ENCODE results near the gene ABCC11.

The ABCC11 gene

GRCh38 chr16:48235058-48235555 lies 12.2 kb downstream of the ABCC11 start:
- no peak for TF ChIP-seq CTCF (IDR thresholded peaks at IDR 0.05)
- no peak overlapping the region for H3K4me3 ChIP-seq
- H3K27ac ChIP-seq, result no peak overlapping the region
- no peak for DNase-seq (ENCODE audit: low spot score)

- H3K4me3 ChIP-seq, result no peak overlapping the region
- TF ChIP-seq CTCF (IDR thresholded peaks at IDR 0.05), result no peak
- no peak overlapping the region for H3K27ac ChIP-seq
- DNase-seq (ENCODE audit: low spot score), result no peak
Observed at GRCh38 chr16:48234630-48235029, 12.7 kb downstream of the ABCC11 start.

GRCh38 chr16:48232493-48233040 lies 14.8 kb downstream of the ABCC11 start:
- no peak for TF ChIP-seq CTCF (IDR thresholded peaks at IDR 0.05)
- Histone ChIP-seq H3K4me3 (no peak overlapping the region), H3K27ac (no peak overlapping the region)
- no peak for DNase-seq (ENCODE audit: low spot score)

- DNase-seq (ENCODE audit: low spot score), result no peak
- no peak overlapping the region for H3K4me3 ChIP-seq
- no peak for TF ChIP-seq CTCF (IDR thresholded peaks at IDR 0.05)
- no peak overlapping the region for H3K27ac ChIP-seq
Observed at GRCh38 chr16:48231727-48232492, 15.4 kb downstream of the ABCC11 start.

- Histone ChIP-seq H3K27ac (no peak overlapping the region), H3K4me3 (no peak overlapping the region)
- no peak for TF ChIP-seq CTCF (IDR thresholded peaks at IDR 0.05)
- no peak for DNase-seq (ENCODE audit: low spot score)
Observed at GRCh38 chr16:48225456-48225855, 21.9 kb downstream of the ABCC11 start.

- TF ChIP-seq CTCF (IDR thresholded peaks at IDR 0.05), result no peak
- no peak for DNase-seq (ENCODE audit: low spot score)
- Histone ChIP-seq H3K4me3 (no peak overlapping the region), H3K27ac (no peak overlapping the region)
Observed at GRCh38 chr16:48223490-48223889, 23.8 kb downstream of the ABCC11 start.

GRCh38 chr16:48220891-48221290 lies 26.4 kb downstream of the ABCC11 start:
- DNase-seq (ENCODE audit: low spot score), result no peak
- Histone ChIP-seq H3K4me3 (no peak overlapping the region), H3K27ac (no peak overlapping the region)
- no peak for TF ChIP-seq CTCF (IDR thresholded peaks at IDR 0.05)

Data from coronary artery (tissue), 2 donors.